CD4-positive, alpha-beta T cell (primary cell): ENCODE results near the gene ZMYM2. TPM values are rescaled to one million over a fixed set of nuclear protein-coding genes. Genes with fewer than 3 reads are reported as not detected.

ENCODE experiments used
- ATAC-seq: fragments of 200-7000 bp; cut with Tn5 transposase; one replicate; pipeline ENCODE4 v1.10.0; 2022; ENCODE audit warnings: mild to moderate bottlenecking; ENCODE audit not compliant: poor library complexity
- CTCF ChIA-PET: fragments of 350-600 bp; sonication (Branson Sonifier 250); formaldehyde crosslinking; loops from one replicate; lab custom pipeline; 2021; ENCODE audit warnings: antibody characterized with exemption, inconsistent platforms; lab: Charles Lee
- POLR2A ChIA-PET: fragments of 350-600 bp; sonication (Branson Sonifier 250); formaldehyde crosslinking; loops from one replicate; lab custom pipeline; 2021; ENCODE audit warnings: antibody characterized with exemption, inconsistent platforms; lab: Charles Lee
- DNase-seq, 14 experiments: peaks; one replicate each; pipeline ENCODE4 v3.0.0-alpha.2; 2013 to 2020; ENCODE audit warnings: mixed read lengths in 2 of 14
- H3K27ac ChIP-seq, 2 donors: one replicate each; pipeline versions ENCODE4 v1.5.1 to v1.7.0; 2013; ENCODE audit warnings: low read length in 2 of 2, low read depth in 1 of 2, mild to moderate bottlenecking in 1 of 2
- H3K27me3 ChIP-seq, 2 experiments: 1 replicate in 1 of 2; 2 replicates in 1 of 2; pipeline versions ENCODE4 v1.6.1 to v1.7.0; 2013; ENCODE audit warnings: low read length in 2 of 2, control low read depth in 1 of 2, mild to moderate bottlenecking in 1 of 2, moderate library complexity in 1 of 2; ENCODE audit not compliant: insufficient read depth in 2 of 2, control insufficient read depth in 1 of 2
- H3K36me3 ChIP-seq: one replicate; pipeline ENCODE4 v1.6.1; 2013; ENCODE audit warnings: low read length, control low read depth; ENCODE audit not compliant: insufficient read depth
- H3K4me1 ChIP-seq: one replicate; pipeline ENCODE4 v1.6.1; 2013; ENCODE audit warnings: low read length, control low read depth; ENCODE audit not compliant: insufficient read depth
- H3K4me3 ChIP-seq: one replicate; pipeline ENCODE4 v1.5.1; 2013; ENCODE audit warnings: mild to moderate bottlenecking, low read length, moderate library complexity
- H3K9me3 ChIP-seq, 2 experiments: 1 replicate in 1 of 2; 2 replicates in 1 of 2; pipeline versions ENCODE4 v1.6.1 to v1.7.0; 2013; ENCODE audit warnings: low read length in 2 of 2, mild to moderate bottlenecking in 2 of 2, control low read depth in 1 of 2, moderate library complexity in 1 of 2; ENCODE audit not compliant: control insufficient read depth in 1 of 2, insufficient read depth in 1 of 2
- H3K27ac Mint-ChIP-seq: one replicate; pipeline ENCODE4 v1.8.0; 2020; ENCODE audit warnings: mixed read lengths
- H3K27me3 Mint-ChIP-seq: one replicate; pipeline ENCODE4 v1.8.0; 2021; ENCODE audit warnings: mixed read lengths
- H3K36me3 Mint-ChIP-seq: one replicate; pipeline ENCODE4 v1.8.0; 2021; ENCODE audit warnings: low read depth, mixed read lengths
- H3K4me1 Mint-ChIP-seq: one replicate; pipeline ENCODE4 v1.8.0; 2021; ENCODE audit warnings: low read depth, mixed read lengths
- H3K4me3 Mint-ChIP-seq: one replicate; pipeline ENCODE4 v1.8.0; 2020; ENCODE audit warnings: mild to moderate bottlenecking, mixed read lengths
- H3K9me3 Mint-ChIP-seq: one replicate; pipeline ENCODE4 v1.8.0; 2020; ENCODE audit warnings: mixed read lengths
- CTCF ChIP-seq: fragments of 200-600 bp; IDR thresholded peaks from one replicate; pipeline ENCODE4 v1.8.0; 2022; ENCODE audit warnings: antibody characterized with exemption, mild to moderate bottlenecking
- intact Hi-C, 2 experiments: fragments of 100-400 bp; cut with DNase I in 1 of 2; cut with micrococcal nuclease in 1 of 2; formaldehyde crosslinking; loops; one replicate each; pipeline versions ENCODE4 v1.15.1 to v1.9.0; 2023 to 2025; cut with DNase I, micrococcal nuclease
- total RNA-seq, 174 experiments: library from RNA in 2 of 174; stranded (reverse) in 2 of 174; gene quantifications; one replicate each; pipeline ENCODE4 v1.2.3 and lab custom pipeline; 2021 to 2026

The ZMYM2 gene
- total RNA-seq, 2 experiments from 2014 or later = 106 to 110 TPM

GRCh38 chr13:20140487-20140886 is 182.0 kb downstream of the ZMYM2 start:
- no peak overlapping the region for H3K27ac ChIP-seq
- DNase-seq (no peak), ATAC-seq (no peak)
- Mint-ChIP-seq H3K27me3 (peaks cover 72% of the 10 kb centered on the region), H3K4me1 (no peaks in the 10 kb centered on the region), H3K9me3 (no peaks in the 10 kb centered on the region), H3K4me3 (no peak overlapping the region), H3K27ac (no peak overlapping the region), H3K36me3 (no peaks in the 10 kb centered on the region)
- H3K4me3 ChIP-seq = no peak overlapping the region
- POLR2A ChIA-PET = no interaction called here
- peaks cover 0 to 17% of the 10 kb centered on the region in 2 experiments for H3K9me3 ChIP-seq
- intact Hi-C loops = no loop called here
- peaks cover 38 to 59% of the 10 kb centered on the region in 2 experiments for H3K27me3 ChIP-seq
- no peaks in the 10 kb centered on the region for H3K36me3 ChIP-seq
- H3K4me1 ChIP-seq = peaks cover 9% of the 10 kb centered on the region
- CTCF ChIA-PET = no interaction called here
- no peak for TF ChIP-seq CTCF

Other genes with a start within 250 kb of the ZMYM2 start
- gene PSPC1, start 175.8 kb upstream of the ZMYM2 start, total RNA-seq = 10 to 100 TPM; 71.0 to 71.9 TPM
- gene ZMYM5, start 95.1 kb upstream of the ZMYM2 start, total RNA-seq = 10 to 100 TPM; 29.2 to 32.1 TPM
- gene GJA3, start 202.3 kb downstream of the ZMYM2 start, total RNA-seq = not detected
- under 1 TPM; 0.19 to 0.25 TPM for gene GJB2, start 234.2 kb downstream of the ZMYM2 start, total RNA-seq